ELR (cell line): Measurements from ENCODE around the gene PRDM12.

Source experiments
- DNase-seq: peaks from one replicate; pipeline ENCODE4 v3.0.0-alpha.2; 2015; ENCODE audit warnings: low read depth

The PRDM12 gene

DNA sequence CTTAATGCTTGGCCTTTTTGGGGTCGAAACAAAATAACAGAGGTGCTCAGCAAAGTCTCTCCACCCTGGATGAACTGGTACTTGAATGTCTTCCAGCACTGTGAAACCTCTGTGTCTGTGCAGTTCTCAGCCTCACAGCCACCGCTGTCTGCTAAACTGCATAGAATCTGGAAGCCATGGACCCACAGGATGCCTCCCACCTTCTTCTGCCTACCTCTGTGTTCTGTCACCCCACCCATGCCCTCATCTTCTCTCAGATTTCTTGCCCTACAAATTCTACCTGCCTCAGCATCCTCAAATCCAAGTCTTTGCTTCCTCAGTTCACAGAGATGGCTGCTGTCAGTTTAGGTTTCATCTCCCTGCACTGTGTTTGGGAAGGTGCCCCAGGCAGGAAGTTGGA lies 64.8 kb downstream of the PRDM12 start:
- no peak for DNase-seq

DNA sequence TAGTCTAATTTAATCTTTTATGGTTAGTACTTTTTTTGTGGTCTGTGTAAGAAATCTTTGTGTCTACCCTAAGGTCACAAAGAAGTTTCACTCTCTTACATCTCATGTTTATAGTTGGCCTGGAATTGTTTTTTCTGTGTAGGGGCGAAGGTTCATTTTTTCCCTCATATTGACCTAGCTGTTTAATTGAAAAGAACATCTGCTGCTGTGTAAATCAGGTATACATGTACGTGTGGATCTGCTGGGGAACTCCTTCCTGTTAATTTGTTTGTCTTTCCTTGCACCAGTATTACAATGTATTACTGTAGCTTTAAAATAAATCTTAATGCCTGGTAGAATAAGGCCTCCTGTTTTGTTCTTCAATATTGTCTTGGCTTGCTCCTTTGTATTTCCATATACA lies 67.0 kb downstream of the PRDM12 start:
- DNase-seq, result no peak

DNA sequence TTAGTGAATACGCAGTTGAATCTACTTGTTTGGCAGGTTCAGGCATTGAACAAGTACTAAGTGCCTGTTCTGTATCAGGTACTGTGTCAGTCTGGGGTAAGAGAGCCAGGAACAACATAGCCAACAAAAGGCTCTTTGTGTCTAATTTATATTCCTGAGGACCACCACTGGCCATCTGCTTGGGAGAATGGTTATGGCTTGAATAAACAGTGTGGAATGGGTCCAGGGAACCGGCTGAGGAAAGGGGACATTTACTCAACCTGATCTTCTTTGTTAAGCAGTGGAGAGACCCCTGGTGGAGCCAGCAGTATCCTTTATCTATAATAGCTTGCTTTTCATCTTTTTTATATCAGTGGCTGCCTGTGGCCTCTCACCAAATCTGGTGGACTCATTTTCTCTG lies 67.7 kb downstream of the PRDM12 start:
- DNase-seq, result peak; percentile 31
